A673 (cell line): ENCODE data around the gene CNGA1.

Experiments used
- CTCF ChIP-seq: fragments of 300-800, 200-600 bp; sonication (generic); conservative IDR thresholded peaks from 2 replicates; pipeline ENCODE4 v1.5.1; 2017; ENCODE audit warnings: low read depth, mild to moderate bottlenecking, antibody characterized with exemption, low read length, moderate library complexity, mixed read lengths
- EZH2 ChIP-seq: fragments of 200-600 bp; sonication (generic); IDR thresholded peaks from 2 replicates; pipeline ENCODE4 v1.6.1; 2017; ENCODE audit warnings: borderline replicate concordance, low read depth, mild to moderate bottlenecking, mixed read lengths, antibody characterized with exemption, low read length; ENCODE audit not compliant: poor library complexity, severe bottlenecking

GRCh38 chr4:48058617-48059530 lies 42.4 kb upstream of the CNGA1 start:
- no peak for TF ChIP-seq CTCF
- no peak for TF ChIP-seq EZH2
